ACHN (cell line): ENCODE results near the gene CX3CL1.

Experiments
- DNase-seq: peaks from one replicate; pipeline ENCODE4 v3.0.0-alpha.2; 2015
- in situ Hi-C: cut with HindIII; loops from 2 replicates; pipeline ENCODE4 v1.10.0; 2017; ENCODE audit warnings: low sequenced_read_pairs, low pct_ligation_motif_present, low pct_unique_long_range_greater_than_20kb

Gene CX3CL1

DNA sequence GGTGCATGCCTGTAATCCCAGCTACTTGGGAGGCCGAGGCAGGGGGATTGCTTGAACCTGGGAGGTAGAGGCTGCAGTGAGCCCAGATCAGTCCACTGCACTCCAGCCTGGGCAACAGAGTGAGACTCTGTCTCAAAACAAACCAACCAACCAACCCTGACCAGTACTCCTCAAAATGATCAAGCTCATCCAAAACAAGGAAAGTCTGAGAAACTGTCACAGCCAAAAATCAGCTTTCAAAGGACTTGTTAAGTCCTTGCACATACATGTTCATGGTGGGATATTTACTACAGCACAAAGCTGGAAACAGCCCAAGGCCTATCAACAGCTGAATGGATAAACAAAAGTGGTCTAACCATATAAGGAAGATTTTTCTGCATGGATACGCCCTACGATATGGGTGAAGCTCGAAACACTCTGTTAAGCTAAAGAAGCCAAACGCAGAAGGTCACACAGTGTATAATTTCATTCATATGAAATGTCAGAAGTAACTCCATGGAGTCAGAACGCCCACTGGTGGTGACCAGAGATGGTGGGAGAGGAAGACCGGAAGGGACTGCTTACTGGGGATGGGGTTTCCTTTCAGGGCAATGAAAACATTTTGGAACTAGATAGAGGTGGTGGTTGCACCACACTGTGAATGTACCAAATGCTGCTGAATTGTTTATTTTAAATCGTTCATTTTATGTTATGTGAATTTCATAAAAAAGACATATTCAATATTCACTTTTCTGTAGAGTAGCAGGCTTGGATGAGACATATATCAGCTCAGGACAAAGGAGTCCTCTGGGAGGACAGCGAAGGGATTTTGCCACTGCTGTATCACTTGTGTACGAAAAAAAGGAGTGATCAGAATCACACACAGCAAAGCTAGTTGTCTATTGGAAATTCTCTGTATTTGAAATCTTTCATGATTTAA lies 50.0 kb downstream of the CX3CL1 start:
- in situ Hi-C loops, result no loop called here

DNA sequence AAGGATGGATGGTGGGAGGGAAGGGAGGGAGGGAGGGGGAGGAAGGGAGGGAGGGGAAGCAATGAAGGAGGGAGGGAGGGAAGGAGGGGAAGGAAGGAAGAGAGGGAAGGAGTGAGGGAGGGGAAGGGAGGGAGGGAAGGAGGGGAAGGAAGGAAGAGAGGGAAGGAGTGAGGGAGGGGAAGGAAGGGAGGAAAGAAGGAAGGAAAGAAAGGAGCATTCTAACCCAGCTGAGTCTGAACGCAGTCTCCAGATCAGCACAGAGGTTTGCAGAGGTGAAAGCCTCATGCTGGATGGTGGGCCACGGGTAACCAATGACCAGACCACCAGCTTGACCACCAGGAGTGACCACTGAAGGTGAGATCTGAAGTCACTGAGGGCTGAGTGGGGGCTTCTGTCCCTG lies 50.9 kb downstream of the CX3CL1 start:
- in situ Hi-C loops, result no loop called here
- DNase-seq, result no peak

More for the DNA sequence above, 50.0 kb downstream of the CX3CL1 start:
- DNase-seq, result peak; percentile 60

DNA sequence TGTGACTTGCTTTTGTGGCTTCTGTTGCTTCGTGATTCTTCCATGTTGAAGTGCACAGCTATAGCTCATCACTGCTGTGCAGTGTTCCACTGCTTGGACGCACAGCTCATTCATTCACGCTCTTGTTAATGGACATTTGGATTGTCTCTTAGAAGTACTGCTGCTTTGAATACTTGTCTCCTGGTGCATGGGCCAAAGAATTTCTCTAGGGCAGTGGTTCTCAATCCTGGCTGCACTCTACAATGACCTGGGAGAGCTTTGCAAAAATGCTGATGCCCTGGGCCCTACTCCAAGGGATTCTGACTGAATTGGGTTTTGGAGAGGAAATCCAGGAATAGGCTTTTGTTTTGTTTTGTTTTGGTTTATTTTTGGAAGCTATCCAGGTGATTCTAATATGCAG lies 52.3 kb downstream of the CX3CL1 start:
- DNase-seq, result no peak
- in situ Hi-C loops, result no loop called here

DNA sequence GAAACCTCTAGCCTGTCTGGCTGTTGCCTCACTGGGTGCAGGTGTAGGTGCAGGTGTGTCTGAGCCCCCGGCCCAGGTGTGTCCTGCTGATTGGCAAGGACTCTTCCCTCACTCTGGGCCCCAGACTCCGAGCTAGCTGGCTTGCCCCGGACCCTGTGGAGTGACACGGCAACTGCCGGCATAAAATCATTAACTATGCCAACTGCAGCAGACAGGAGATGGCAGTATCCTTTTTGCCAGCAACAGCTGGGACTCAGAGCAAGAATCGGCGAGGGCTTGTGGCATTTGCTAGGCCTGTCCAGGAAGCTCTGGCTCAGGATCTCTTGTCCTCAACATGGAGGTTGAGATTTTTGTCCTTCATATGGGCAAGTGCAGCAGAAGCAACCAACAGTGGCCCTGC lies 54.1 kb downstream of the CX3CL1 start:
- DNase-seq, result no peak
- in situ Hi-C loops, result no loop called here

DNA sequence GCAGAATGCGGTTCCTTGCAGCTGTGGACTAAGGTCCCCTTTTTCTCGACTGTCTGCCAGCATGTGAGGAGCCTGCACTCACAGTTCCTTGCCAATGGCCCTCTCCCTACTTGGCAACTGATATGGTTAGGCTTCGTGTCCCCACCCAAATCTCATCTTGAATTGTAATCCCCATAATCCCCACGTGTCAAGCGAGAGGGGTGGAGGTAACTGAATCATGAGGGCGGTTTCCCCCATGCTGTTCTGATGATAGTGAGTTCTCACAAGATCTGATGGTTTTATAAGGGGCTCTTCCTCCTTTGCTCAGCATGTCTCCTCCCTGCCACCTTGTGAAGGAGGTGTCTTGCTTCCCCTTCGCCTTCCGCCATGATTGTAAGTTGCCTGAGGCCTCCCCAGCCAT lies 55.0 kb downstream of the CX3CL1 start:
- in situ Hi-C loops, result no loop called here

DNA sequence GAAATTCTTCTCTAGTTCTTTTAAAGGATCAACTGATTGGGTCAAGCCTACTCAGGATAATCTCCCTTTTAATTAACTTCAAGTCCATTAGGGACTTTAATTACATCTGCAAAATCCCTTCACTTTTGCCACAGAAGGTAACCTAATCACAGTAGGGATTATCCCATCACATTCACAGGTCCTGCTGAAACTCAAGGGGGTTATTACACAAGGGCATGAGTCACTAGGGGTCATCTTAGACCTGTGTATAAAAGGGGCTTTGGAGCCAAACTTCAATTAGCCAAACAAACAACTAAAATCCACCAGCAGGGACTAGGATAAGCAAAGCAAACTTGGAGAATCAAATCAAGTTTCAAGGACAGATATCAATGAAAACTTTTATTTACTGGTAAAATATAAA lies 55.5 kb downstream of the CX3CL1 start:
- in situ Hi-C loops, result no loop called here
- DNase-seq, result no peak

More for the DNA sequence above, 55.0 kb downstream of the CX3CL1 start:
- no peak for DNase-seq

DNA sequence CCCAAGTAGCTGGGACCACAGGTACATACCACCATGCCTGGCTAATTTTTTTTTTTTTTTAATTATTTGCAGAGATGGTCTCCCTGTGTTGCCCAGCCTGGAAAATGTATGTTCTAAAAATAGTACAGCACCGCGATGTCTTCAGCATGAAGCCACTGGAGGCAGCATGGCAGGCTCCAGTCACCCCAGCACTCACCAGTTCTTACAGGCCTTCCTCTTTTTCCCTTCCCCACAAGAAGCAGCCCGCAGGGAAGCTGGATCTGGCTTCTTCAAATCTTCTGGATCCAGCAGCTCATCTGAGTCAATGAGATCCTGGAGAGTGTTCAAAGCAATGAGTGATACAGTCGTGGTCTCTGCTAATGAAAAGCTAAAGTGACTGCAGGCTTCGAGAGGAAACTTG lies 58.7 kb downstream of the CX3CL1 start:
- in situ Hi-C loops, result no loop called here
- no peak for DNase-seq

DNA sequence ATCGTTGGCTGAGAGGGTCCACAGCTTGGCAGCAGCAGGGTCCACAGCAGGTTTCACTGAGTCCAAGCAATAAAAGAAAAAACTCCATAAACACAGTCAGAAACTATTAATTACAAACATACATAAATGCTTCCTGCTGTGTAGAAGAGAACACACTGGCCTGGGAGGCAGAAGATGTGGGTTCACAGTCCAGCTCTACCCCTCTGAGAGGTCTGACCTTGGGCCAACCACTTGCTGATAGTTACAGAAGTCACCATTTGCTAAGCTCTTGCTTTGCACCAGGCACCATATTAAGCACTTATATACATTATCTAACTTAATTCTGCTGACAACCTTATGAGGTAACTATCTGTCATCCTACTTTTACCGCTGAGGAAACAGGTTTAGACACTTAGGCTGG lies 60.2 kb downstream of the CX3CL1 start:
- DNase-seq, result no peak
- in situ Hi-C loops, result no loop called here

DNA sequence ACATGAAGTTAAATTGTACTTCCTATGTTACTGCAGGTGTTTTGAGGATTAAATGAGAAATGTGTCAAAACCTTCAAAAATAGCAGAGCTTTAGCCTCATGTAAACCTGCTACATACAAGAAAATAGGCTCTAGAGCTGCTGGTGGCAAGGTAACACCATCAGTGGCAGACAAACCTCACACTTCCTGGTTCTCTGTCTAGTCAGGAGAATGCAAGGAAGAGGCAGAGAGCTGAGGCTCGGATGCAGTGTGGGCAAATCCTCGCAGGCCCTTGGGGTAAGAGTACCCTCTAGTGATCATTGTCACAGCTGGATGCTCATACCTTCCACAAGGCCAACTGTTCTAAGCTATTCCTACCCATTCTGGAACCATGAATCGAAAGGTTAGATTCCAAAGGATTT lies 60.7 kb downstream of the CX3CL1 start:
- in situ Hi-C loops, result no loop called here
- no peak for DNase-seq

DNA sequence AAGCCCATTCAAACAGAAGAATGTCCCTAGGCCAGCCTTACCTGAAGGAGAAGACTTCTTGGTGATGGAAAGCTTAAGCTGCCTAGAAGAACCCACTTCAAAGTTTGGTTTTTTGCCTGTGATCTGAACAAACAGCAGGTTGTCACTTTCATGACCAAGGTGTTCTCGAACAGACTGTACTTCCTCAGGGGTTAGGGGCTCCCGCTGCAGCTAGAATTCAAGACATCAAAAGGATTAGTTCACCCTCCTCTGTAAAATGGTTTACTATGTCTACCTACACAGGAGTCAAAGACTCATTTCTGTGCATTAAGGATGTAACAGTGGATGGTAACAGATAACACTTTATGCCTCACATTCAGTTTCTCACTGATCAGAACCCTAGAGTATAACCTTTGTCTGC lies 61.7 kb downstream of the CX3CL1 start:
- DNase-seq, result no peak
- in situ Hi-C loops, result no loop called here
